ENCODE measurements around the gene SMIM35. TPM values are rescaled to one million over a fixed set of nuclear protein-coding genes. Genes with fewer than 3 reads are reported as not detected.

SMIM35 gene
- total RNA-seq, 4 donors from 2014 or later = not detected

DNA sequence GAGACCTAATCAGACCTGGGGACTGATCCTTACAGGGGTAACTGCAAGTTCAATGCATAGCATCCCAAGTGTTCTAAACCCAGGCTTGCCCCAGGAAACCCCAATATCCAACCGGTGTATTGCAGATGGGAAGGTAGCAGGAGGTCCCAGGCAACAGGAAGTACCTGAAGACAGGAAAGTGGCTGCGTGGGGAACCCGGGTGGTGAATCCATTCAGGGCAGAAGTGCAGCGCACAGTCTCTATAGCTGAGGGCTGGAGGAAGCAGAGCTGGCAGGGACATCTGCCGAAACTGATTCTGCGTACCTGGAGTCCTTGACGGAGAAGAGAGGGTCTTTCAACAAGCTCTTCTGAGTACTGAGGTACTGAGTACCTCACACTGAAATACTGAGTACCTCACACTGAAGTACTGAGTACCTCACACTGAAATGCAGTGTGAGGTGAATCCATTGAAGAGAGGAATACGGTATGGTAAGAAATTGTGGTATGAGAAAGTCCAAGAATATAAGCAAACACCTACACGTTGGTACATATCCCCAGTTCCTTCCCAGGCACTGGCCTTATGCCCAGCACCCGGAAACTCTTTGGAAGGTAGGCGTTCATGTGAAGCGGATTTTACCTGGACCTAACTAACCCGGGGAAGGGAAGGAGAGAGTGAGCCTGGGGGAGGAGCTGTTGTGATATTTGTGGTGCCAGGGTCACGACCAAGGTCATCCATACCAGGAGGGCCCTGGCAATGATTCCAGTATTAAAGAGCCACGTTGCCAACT is 45.8 kb upstream of the SMIM35 start:
- Histone ChIP-seq H3K4me1 (no peaks in the 10 kb centered on the region), H3K9me3 (no peaks in the 10 kb centered on the region), H3K27me3 (no peaks in the 10 kb centered on the region), H3K27ac (no peak overlapping the region), H3K36me3 (no peaks in the 10 kb centered on the region), H3K4me3 (no peak overlapping the region)
- DNase-seq = no peak
- TF ChIP-seq, protein P1, sequence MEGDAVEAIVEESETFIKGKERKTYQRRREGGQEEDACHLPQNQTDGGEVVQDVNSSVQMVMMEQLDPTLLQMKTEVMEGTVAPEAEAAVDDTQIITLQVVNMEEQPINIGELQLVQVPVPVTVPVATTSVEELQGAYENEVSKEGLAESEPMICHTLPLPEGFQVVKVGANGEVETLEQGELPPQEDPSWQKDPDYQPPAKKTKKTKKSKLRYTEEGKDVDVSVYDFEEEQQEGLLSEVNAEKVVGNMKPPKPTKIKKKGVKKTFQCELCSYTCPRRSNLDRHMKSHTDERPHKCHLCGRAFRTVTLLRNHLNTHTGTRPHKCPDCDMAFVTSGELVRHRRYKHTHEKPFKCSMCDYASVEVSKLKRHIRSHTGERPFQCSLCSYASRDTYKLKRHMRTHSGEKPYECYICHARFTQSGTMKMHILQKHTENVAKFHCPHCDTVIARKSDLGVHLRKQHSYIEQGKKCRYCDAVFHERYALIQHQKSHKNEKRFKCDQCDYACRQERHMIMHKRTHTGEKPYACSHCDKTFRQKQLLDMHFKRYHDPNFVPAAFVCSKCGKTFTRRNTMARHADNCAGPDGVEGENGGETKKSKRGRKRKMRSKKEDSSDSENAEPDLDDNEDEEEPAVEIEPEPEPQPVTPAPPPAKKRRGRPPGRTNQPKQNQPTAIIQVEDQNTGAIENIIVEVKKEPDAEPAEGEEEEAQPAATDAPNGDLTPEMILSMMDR (IDR thresholded peaks at IDR 0.05) = no peak
- TF ChIP-seq POLR2A (IDR thresholded peaks at IDR 0.05) = no peak

DNA sequence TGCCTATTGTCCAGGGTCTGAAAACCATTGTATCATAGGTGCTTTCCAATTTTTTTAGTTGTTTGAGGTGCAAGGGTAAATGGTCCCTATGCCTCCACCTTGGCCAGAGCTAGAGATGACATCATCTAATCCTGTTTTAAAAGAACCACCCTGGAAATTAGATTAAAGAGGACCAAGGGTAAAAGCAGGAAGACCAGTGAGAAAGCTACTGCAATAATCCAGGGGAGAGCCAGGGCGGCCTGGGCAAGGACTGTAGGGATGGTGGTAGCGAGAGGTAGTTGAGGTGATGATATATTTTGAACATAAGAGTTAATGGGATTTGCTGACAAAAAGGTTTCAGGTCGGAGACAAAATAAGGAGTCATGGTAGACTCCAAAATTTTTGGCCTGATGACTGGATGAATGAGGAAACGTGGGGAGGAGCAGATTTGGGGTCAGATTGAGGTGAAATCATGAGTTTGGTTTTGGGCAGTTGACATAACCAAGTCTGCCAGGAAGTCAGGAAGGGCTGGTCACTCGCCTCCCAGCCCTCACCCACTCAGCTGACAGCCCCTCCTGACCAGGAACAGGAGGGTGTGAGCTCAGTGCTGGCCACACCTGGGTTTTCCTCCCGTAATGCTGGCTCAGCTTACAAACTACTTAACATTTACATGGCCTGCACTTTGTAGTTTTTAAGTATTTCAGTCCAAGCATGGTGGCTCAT is 42.9 kb upstream of the SMIM35 start:
- DNase-seq = no peak
- H3K27me3 ChIP-seq = no peaks in the 10 kb centered on the region
- no peak for TF ChIP-seq POLR2A (IDR thresholded peaks at IDR 0.05)
- TF ChIP-seq, protein P1 (IDR thresholded peaks at IDR 0.05) = no peak
- H3K9me3 ChIP-seq = no peaks in the 10 kb centered on the region
- no peaks in the 10 kb centered on the region for H3K36me3 ChIP-seq
- no peak overlapping the region for H3K4me3 ChIP-seq
- H3K4me1 ChIP-seq = no peaks in the 10 kb centered on the region
- H3K27ac ChIP-seq = no peak overlapping the region

DNA sequence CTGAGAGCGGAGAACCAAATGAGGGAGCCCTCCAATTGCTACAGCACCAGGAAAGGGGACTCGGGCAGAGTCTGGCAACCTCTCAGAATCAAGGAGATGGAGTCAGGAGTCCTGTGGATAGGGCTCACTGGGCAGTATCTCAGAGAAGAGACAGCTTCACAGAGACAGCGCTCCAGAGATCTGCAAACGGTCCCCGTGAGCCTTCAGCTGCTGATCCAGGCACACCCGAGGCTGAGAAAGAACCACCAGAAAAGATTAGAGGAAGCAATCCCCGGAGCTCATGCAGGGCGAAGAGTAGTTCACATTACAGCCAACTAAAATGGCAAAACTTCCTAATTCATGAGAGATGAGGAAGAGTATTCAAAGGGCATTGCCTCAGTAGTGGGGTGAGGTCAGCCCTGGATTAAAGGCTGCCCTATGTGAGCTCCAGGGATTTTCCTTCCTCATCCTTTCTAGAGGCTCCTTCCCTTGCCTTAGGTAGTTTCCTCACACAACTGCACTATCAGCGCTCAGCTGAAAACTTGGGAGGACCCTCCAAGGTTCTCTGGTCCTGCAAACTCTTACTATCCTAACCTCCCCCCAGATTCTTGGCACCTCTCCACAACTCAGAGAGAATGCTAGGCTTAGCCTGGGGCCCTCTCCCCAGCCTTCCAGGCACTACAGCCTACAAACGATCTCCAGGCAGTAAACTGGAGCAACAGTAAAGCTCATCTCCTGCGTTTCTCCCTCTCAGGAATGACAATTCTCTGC is 42.1 kb upstream of the SMIM35 start:
- H3K4me1 ChIP-seq = no peaks in the 10 kb centered on the region
- no peak for TF ChIP-seq POLR2A (IDR thresholded peaks at IDR 0.05)
- TF ChIP-seq, protein P1 (IDR thresholded peaks at IDR 0.05) = no peak

DNA sequence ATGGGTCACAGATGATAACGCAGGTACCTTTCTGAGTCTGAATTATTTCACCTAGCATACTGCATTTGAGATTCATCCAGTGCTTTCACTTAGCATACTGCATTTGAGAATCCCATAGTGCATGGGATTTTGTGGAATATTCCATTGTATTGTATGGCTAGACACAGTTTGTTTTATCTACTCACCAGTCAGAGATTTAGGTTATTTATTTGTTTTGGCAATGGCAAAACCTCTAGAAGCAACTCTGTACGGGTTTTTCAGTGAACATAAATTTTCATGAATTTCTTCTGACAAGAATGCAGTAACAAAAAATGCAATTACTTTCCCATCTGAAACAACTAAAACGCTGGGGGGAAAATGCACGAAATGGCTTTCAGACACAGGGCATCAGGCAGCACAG is 41.5 kb upstream of the SMIM35 start:
- no peak for TF ChIP-seq POLR2A (IDR thresholded peaks at IDR 0.05)
- TF ChIP-seq, protein P1 (IDR thresholded peaks at IDR 0.05) = no peak
- Histone ChIP-seq H3K9me3 (no peaks in the 10 kb centered on the region), H3K36me3 (no peaks in the 10 kb centered on the region), H3K27me3 (no peaks in the 10 kb centered on the region), H3K4me1 (no peaks in the 10 kb centered on the region), H3K27ac (no peak overlapping the region), H3K4me3 (no peak overlapping the region)
- no peak for DNase-seq

More for the DNA sequence above, 42.1 kb upstream of the SMIM35 start:
- DNase-seq = no peak
- Histone ChIP-seq H3K36me3 (no peaks in the 10 kb centered on the region), H3K9me3 (no peaks in the 10 kb centered on the region), H3K27me3 (no peaks in the 10 kb centered on the region), H3K27ac (no peak overlapping the region), H3K4me3 (no peak overlapping the region)

DNA sequence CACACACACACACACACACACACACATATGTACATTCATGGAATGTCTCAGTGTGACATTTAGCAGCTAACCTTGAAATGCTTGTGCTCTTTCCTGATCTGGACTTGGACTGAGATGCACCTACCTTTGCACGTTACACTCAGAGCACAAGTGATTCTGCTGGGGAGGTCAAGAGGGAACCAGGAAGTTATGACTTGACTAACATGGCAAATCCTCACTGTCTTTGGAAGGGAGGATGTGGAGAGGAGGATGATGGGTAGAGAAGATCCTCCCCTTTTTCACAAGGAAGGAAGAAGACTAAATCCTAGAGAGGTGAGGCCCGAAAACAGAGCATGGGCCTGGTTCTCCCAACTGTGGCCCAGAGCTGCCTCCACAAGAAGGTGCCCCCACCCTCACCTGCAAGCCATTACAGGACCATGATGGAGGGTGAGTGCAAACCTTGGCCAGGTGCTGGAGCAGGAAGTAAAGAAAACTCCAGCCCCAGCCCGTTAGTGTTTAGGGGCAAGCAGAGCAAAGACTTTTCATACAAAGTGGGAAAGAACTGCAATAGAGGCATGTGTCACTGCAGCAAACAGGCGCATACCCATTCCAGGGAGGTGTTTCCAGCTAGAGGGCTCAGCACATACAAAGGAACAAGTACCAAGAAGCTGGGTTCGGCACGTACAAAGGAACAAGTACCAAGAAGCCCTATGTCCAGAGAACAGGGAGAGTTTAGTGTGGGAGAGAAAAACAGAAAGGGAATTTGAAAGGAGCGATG is 39.5 kb upstream of the SMIM35 start:
- no peaks in the 10 kb centered on the region for H3K9me3 ChIP-seq
- H3K4me3 ChIP-seq = no peak overlapping the region
- no peak overlapping the region for H3K27ac ChIP-seq
- peaks cover 0 to 4% (median 0%) of the 10 kb centered on the region in 3 donors for H3K36me3 ChIP-seq
- no peak for DNase-seq
- TF ChIP-seq POLR2A (IDR thresholded peaks at IDR 0.05) = no peak
- TF ChIP-seq, protein P1 (IDR thresholded peaks at IDR 0.05) = no peak
- H3K27me3 ChIP-seq = no peaks in the 10 kb centered on the region
- H3K4me1 ChIP-seq = no peaks in the 10 kb centered on the region
